UCSD-AML1 (cell line): ENCODE measurements around the gene RAD51B.
"Not testable (repeated sequence)": the region's sequence is repeated elsewhere in the genome, so short reads cannot be mapped to it uniquely, and the experiment has no call there.

ENCODE experiments used
- DNase-seq: peaks from one replicate; lab custom pipeline; 2025; ENCODE audit not compliant: unreplicated experiment; lab: John Stamatoyannopoulos, UW

The RAD51B gene

GRCh38 chr14:68166731-68167382 lies 347.3 kb downstream of the RAD51B start:
- no peak for DNase-seq

- no peak for DNase-seq
Measured at GRCh38 chr14:68167383-68168087, 348.0 kb downstream of the RAD51B start.

GRCh38 chr14:68168460-68169109 lies 349.0 kb downstream of the RAD51B start:
- no peak for DNase-seq

- no peak for DNase-seq
Measured at GRCh38 chr14:68172216-68172615, 352.6 kb downstream of the RAD51B start.

- DNase-seq, result no peak
Measured at GRCh38 chr14:68172627-68173026, 353.0 kb downstream of the RAD51B start.

- DNase-seq, result no peak
Measured at GRCh38 chr14:68173227-68173972, 353.8 kb downstream of the RAD51B start.

- no peak for DNase-seq
Measured at GRCh38 chr14:68174446-68174845, 354.9 kb downstream of the RAD51B start.

- DNase-seq, result no peak
Measured at GRCh38 chr14:68176687-68177086, 357.1 kb downstream of the RAD51B start.

GRCh38 chr14:68177728-68178127 lies 358.1 kb downstream of the RAD51B start:
- DNase-seq, result no peak

- DNase-seq, result no peak
Measured at GRCh38 chr14:68178282-68178681, 358.7 kb downstream of the RAD51B start.

GRCh38 chr14:68181519-68182326 lies 362.1 kb downstream of the RAD51B start:
- DNase-seq, result no peak

GRCh38 chr14:68182492-68182891 lies 362.9 kb downstream of the RAD51B start:
- DNase-seq, result no peak

- not testable (repeated sequence) for DNase-seq
Measured at GRCh38 chr14:68186500-68187276, 367.1 kb downstream of the RAD51B start.

- no peak for DNase-seq
Measured at GRCh38 chr14:68188174-68188573, 368.6 kb downstream of the RAD51B start.

- no peak for DNase-seq
Measured at GRCh38 chr14:68190032-68190431, 370.5 kb downstream of the RAD51B start.

- no peak for DNase-seq
Measured at GRCh38 chr14:68191567-68192321, 372.2 kb downstream of the RAD51B start.

- no peak for DNase-seq
Measured at GRCh38 chr14:68192935-68193334, 373.4 kb downstream of the RAD51B start.

- DNase-seq, result no peak
Measured at GRCh38 chr14:68193970-68194681, 374.5 kb downstream of the RAD51B start.

- no peak for DNase-seq
Measured at GRCh38 chr14:68195126-68195525, 375.5 kb downstream of the RAD51B start.
